IMR-90 (cell line): ENCODE data around the gene UBE2V1. TPM values are rescaled to one million over a fixed set of nuclear protein-coding genes. Genes with fewer than 3 reads are reported as not detected.
A peak's percentile ranks its signal among the peaks of the same experiment; 100 is the strongest.

Source experiments
- ATAC-seq: fragments of 200-7000 bp; cut with Tn5 transposase; 2 replicates; pipeline ENCODE4 v1.9.1; 2020; ENCODE audit warnings: low read depth, mild to moderate bottlenecking, moderate library complexity
- BruUV-seq: library from RNA; stranded (reverse); fragments of 400-500 nt; replicated peaks from 2 replicates; lab custom pipeline; 2021; lab: Mats Ljungman, UMichigan
- CTCF ChIA-PET: fragments of 300-600 bp; formaldehyde crosslinking; extraction: SDS; loops from one replicate; lab custom pipeline; 2021; ENCODE audit warnings: antibody characterized with exemption; lab: Yijun Ruan, JAX
- POLR2A ChIA-PET: fragments of 300-600 bp; sonication (Branson Sonifier 250); formaldehyde crosslinking; loops from one replicate; lab custom pipeline; 2022; ENCODE audit warnings: antibody characterized with exemption; ENCODE audit not compliant: unreplicated experiment; lab: Charles Lee
- DNase-seq: peaks from one replicate; pipeline ENCODE4 v3.0.0; 2013
- H2AFZ ChIP-seq: replicated peaks from 2 replicates; pipeline ENCODE3; 2013; ENCODE audit warnings: low read length, mild to moderate bottlenecking; ENCODE audit not compliant: poor library complexity
- H2AK5ac ChIP-seq: 2 replicates; pipeline ENCODE4 v1.6.1; 2013; ENCODE audit warnings: low read depth, low read length, inconsistent platforms
- H2AK9ac ChIP-seq: replicated peaks from 2 replicates; pipeline ENCODE3; 2013; ENCODE audit warnings: mild to moderate bottlenecking, low read depth, low read length, moderate library complexity; ENCODE audit not compliant: poor library complexity
- H2BK120ac ChIP-seq: 2 replicates; pipeline ENCODE4 v1.6.1; 2013; ENCODE audit warnings: low read depth, low read length, inconsistent platforms
- H2BK15ac ChIP-seq: 3 replicates; pipeline ENCODE4 v1.6.1; 2013; ENCODE audit warnings: low read depth, low read length, inconsistent platforms
- H2BK20ac ChIP-seq: 2 replicates; pipeline ENCODE4 v1.6.1; 2013; ENCODE audit warnings: low read depth, mild to moderate bottlenecking, inconsistent platforms, low read length, moderate library complexity
- H2BK5ac ChIP-seq: 2 replicates; pipeline ENCODE4 v1.6.1; 2013; ENCODE audit warnings: mild to moderate bottlenecking, low read depth, low read length, inconsistent platforms; ENCODE audit not compliant: poor library complexity, severe bottlenecking
- H3K14ac ChIP-seq: replicated peaks from 2 replicates; pipeline ENCODE4 v1.6.1; 2013; ENCODE audit warnings: low read depth, low read length, inconsistent platforms
- H3K18ac ChIP-seq: 2 replicates; pipeline ENCODE4 v1.6.1; 2013; ENCODE audit warnings: low read depth, low read length, control low read depth
- H3K23ac ChIP-seq: 2 replicates; pipeline ENCODE4 v1.6.1; 2013; ENCODE audit warnings: low read depth, low read length, inconsistent platforms
- H3K27ac ChIP-seq: 2 replicates; pipeline ENCODE4 v1.5.1; 2013; ENCODE audit warnings: mild to moderate bottlenecking, control low read depth, low read length; ENCODE audit not compliant: insufficient read depth
- H3K27me3 ChIP-seq: 2 replicates; pipeline ENCODE4 v1.6.1; 2013; ENCODE audit warnings: low read length; ENCODE audit not compliant: control insufficient read depth, insufficient read depth
- H3K36me3 ChIP-seq: 2 replicates; pipeline ENCODE4 v1.6.1; 2013; ENCODE audit warnings: low read length, mixed read lengths; ENCODE audit not compliant: control insufficient read depth, insufficient read depth
- H3K4ac ChIP-seq: 2 replicates; pipeline ENCODE4 v1.6.1; 2013; ENCODE audit warnings: low read depth, low read length, inconsistent platforms
- H3K4me1 ChIP-seq: 2 replicates; pipeline ENCODE4 v1.6.1; 2013; ENCODE audit warnings: low read length, mixed read lengths; ENCODE audit not compliant: control insufficient read depth, insufficient read depth
- H3K4me2 ChIP-seq: 2 replicates; pipeline ENCODE4 v1.6.1; 2013; ENCODE audit warnings: low read depth, mild to moderate bottlenecking, control low read depth, low read length, moderate library complexity
- H3K4me3 ChIP-seq: 2 replicates; pipeline ENCODE4 v1.5.1; 2013; ENCODE audit warnings: low read depth, mild to moderate bottlenecking, control low read depth, low read length, moderate library complexity; ENCODE audit not compliant: insufficient read depth
- H3K56ac ChIP-seq: 2 replicates; pipeline ENCODE4 v1.6.1; 2013; ENCODE audit warnings: low read length, inconsistent platforms; ENCODE audit not compliant: insufficient read depth; ENCODE audit errors: extremely low read depth
- H3K79me1 ChIP-seq, 2 experiments: 2 replicates each; pipeline ENCODE4 v1.6.1; 2013; ENCODE audit warnings: low read length in 2 of 2, inconsistent platforms in 1 of 2, low read depth in 1 of 2
- H3K9ac ChIP-seq: 2 replicates; pipeline ENCODE4 v1.6.1; 2013; ENCODE audit warnings: low read depth, low read length, control low read depth
- H3K9me1 ChIP-seq: 2 replicates; pipeline ENCODE4 v1.6.1; 2013; ENCODE audit warnings: low read length, inconsistent platforms; ENCODE audit not compliant: insufficient read depth
- H3K9me3 ChIP-seq: 2 replicates; pipeline ENCODE4 v1.6.1; 2013; ENCODE audit warnings: low read length; ENCODE audit not compliant: control insufficient read depth, insufficient read depth
- H4K20me1 ChIP-seq: 2 replicates; pipeline ENCODE4 v1.6.1; 2013; ENCODE audit warnings: low read length, inconsistent platforms; ENCODE audit not compliant: insufficient read depth
- H4K5ac ChIP-seq: 2 replicates; pipeline ENCODE4 v1.6.1; 2013; ENCODE audit warnings: mild to moderate bottlenecking, low read depth, low read length, control low read depth
- H4K8ac ChIP-seq, 2 experiments: 2 replicates each; pipeline ENCODE4 v1.6.1; 2013; ENCODE audit warnings: low read depth in 2 of 2, low read length in 2 of 2, control low read depth in 1 of 2, inconsistent platforms in 1 of 2
- H4K91ac ChIP-seq: 2 replicates; pipeline ENCODE4 v1.6.1; 2013; ENCODE audit warnings: low read depth, low read length, inconsistent platforms; ENCODE audit not compliant: insufficient read depth
- BHLHE40 ChIP-seq: fragments of 150-350 bp; IDR thresholded peaks from 2 replicates; pipeline ENCODE4 v1.6.1; 2016; ENCODE audit warnings: mild to moderate bottlenecking, low read depth, low read length
- CEBPB ChIP-seq: IDR thresholded peaks from 2 replicates; pipeline ENCODE4 v1.6.1; 2012; ENCODE audit warnings: low read depth, low read length, improper control_type of control experiment
- CTCF ChIP-seq: conservative IDR thresholded peaks from 2 replicates; pipeline ENCODE4 v1.5.1; 2012; ENCODE audit warnings: mild to moderate bottlenecking, low read depth, low read length, improper control_type of control experiment
- ELK1 ChIP-seq: fragments of 150-350 bp; IDR thresholded peaks from 2 replicates; pipeline ENCODE4 v1.6.1; 2016; ENCODE audit warnings: low read depth, mild to moderate bottlenecking, low read length, moderate library complexity, borderline replicate concordance
- FOS ChIP-seq: fragments of 150-350 bp; IDR thresholded peaks from 2 replicates; pipeline ENCODE4 v1.6.1; 2016; ENCODE audit warnings: low read depth, low read length
- MAFK ChIP-seq: IDR thresholded peaks from 2 replicates; pipeline ENCODE4 v1.6.1; 2012; ENCODE audit warnings: low read depth, low read length, improper control_type of control experiment
- MAZ ChIP-seq: IDR thresholded peaks from 2 replicates; pipeline ENCODE4 v1.6.1; 2012; ENCODE audit warnings: low read depth, mild to moderate bottlenecking, low read length, improper control_type of control experiment, moderate library complexity, borderline replicate concordance
- MXI1 ChIP-seq: IDR thresholded peaks from 2 replicates; pipeline ENCODE4 v1.6.1; 2012; ENCODE audit warnings: low read depth, mild to moderate bottlenecking, low read length, moderate library complexity, borderline replicate concordance
- NFE2L2 ChIP-seq: fragments of 150-350 bp; IDR thresholded peaks from 2 replicates; pipeline ENCODE4 v1.6.1; 2016; ENCODE audit warnings: low read depth, mild to moderate bottlenecking, low read length
- POLR2A ChIP-seq: IDR thresholded peaks from 2 replicates; pipeline ENCODE4 v1.6.1; 2012; ENCODE audit warnings: mild to moderate bottlenecking, low read depth, low read length
- RAD21 ChIP-seq: IDR thresholded peaks from 2 replicates; pipeline ENCODE4 v1.6.1; 2012; ENCODE audit warnings: low read length, improper control_type of control experiment
- RCOR1 ChIP-seq: IDR thresholded peaks from 2 replicates; pipeline ENCODE4 v1.6.1; 2012; ENCODE audit warnings: mild to moderate bottlenecking, low read length, improper control_type of control experiment; ENCODE audit not compliant: insufficient replicate concordance
- RFX5 ChIP-seq: IDR thresholded peaks from 2 replicates; pipeline ENCODE4 v1.8.0; 2012; ENCODE audit warnings: low read depth, mild to moderate bottlenecking, low read length, moderate library complexity
- SMC3 ChIP-seq: fragments of 150-350 bp; IDR thresholded peaks from 2 replicates; pipeline ENCODE4 v1.6.1; 2016; ENCODE audit warnings: low read depth, mild to moderate bottlenecking, antibody characterized with exemption, low read length, moderate library complexity
- USF2 ChIP-seq: fragments of 150-350 bp; IDR thresholded peaks from 2 replicates; pipeline ENCODE4 v1.6.1; 2017; ENCODE audit warnings: mild to moderate bottlenecking, antibody characterized with exemption, low read length, low read depth
- WGBS, 2 experiments: methylation state at CpG; one replicate each; pipeline versions ENCODE4 v1.1.5 to v1.1.7; 2013; ENCODE audit warnings: missing lambda C conversion rate in 2 of 2; ENCODE audit not compliant: insufficient read length in 1 of 2; ENCODE audit errors: extremely low coverage in 2 of 2; 5-methylcytosine and 5-hydroxymethylcytosine counted together
- dilution Hi-C: fragments of 300-500 bp; cut with HindIII; formaldehyde crosslinking; loops from one replicate; pipeline ENCODE4 v1.14.3; 2018; ENCODE audit warnings: low sequenced_read_pairs; ENCODE audit not compliant: unreplicated experiment
- in situ Hi-C: fragments of 300-500 bp; cut with MboI; formaldehyde crosslinking; loops from 3 replicates; pipeline ENCODE4 v1.14.3; 2019; ENCODE audit warnings: low sequenced_read_pairs, inconsistent platforms, mixed read lengths
- intact Hi-C: fragments of 100-400 bp; cut with micrococcal nuclease; formaldehyde crosslinking; loops from 2 replicates; pipeline ENCODE4 v1.10.0; 2022
- polyA plus RNA-seq, 3 experiments: library from polyadenylated mRNA; depleted of rRNA; stranded (reverse); fragments of >200 nt; gene quantifications; 2 replicates each; pipeline ENCODE4 v1.2.3, GENCODE V29; 2012; ENCODE audit warnings: low replicate concordance in 1 of 3
- total RNA-seq: library from RNA; depleted of rRNA; stranded (reverse); fragments of >200 nt; gene quantifications from 2 replicates; pipeline ENCODE4 v1.2.3, GENCODE V29; 2012

UBE2V1 gene
- total and polyA plus RNA-seq, 2 of the 4 experiments (the other 2 are of a cell fraction): 20.1 to 138 TPM

- in situ Hi-C loops: no loop called here
- Histone ChIP-seq H3K4me2 (no peak overlapping the region), H3K9ac (no peak overlapping the region), H3K14ac (no peak overlapping the region), H2BK5ac (no peak overlapping the region), H3K4me1 (peaks cover 17% of the 10 kb centered on the region), H3K9me3 (no peaks in the 10 kb centered on the region), H2AK9ac (no peak overlapping the region), H3K9me1 (peaks cover 49% of the 10 kb centered on the region), H2BK20ac (no peak overlapping the region), H3K4ac (no peak overlapping the region), H3K27ac (no peak overlapping the region), H4K20me1 (peaks cover 40% of the 10 kb centered on the region; the same call in 1 of the 2 replicates), H2AFZ (no peak overlapping the region), H4K8ac (no peak overlapping the region), H2AK5ac (peak overlapping the region; percentile 19; the same call in 1 of the 2 replicates), H2BK120ac (no peak overlapping the region), H3K36me3 (peaks cover 42% of the 10 kb centered on the region), H4K5ac (no peak overlapping the region), H3K4me3 (no peak overlapping the region), H2BK15ac (0 out of 3 replicates have a peak overlapping the region, but pooled peaks have one; percentile 1), H3K18ac (no peak overlapping the region), H3K27me3 (no peaks in the 10 kb centered on the region), H3K56ac (no peak overlapping the region), H4K91ac (0 out of 2 replicates have a peak overlapping the region, but pooled peaks have one; percentile 12), H3K23ac (no peak overlapping the region), H3K79me1 (peaks cover 32 to 93% of the 10 kb centered on the region in 2 experiments)
- ChIA-PET POLR2A (no interaction called here), CTCF (interaction anchor here (0.6 to 1.8 kb wide), 3 partner anchors 15 to 38 kb away, joined by 3 to 4 read pairs (median 3); no protein-coding TSS in a partner anchor)
- 100% methylated on average over 2 of the region's 9 CpGs; no CpG with 5 or more reads in 1 of the 2 experiments for WGBS, 2 experiments
- BruUV-seq: no TSS peak
- intact Hi-C loops: no loop called here
- dilution Hi-C loops: no loop called here
- DNase-seq: no peak
- ATAC-seq: no peak
- TF ChIP-seq BHLHE40 (no peak), CTCF (no peak), USF2 (no peak), FOS (no peak), RCOR1 (no peak), ELK1 (no peak), POLR2A (no peak), MAFK (no peak), SMC3 (no peak), CEBPB (no peak), NFE2L2 (no peak), MAZ (no peak), MXI1 (no peak), RFX5 (no peak), RAD21 (no peak)
Observed at GRCh38 chr20:50133474-50134217, 20.7 kb upstream of the UBE2V1 start.
